Fibroblast of skin of back (primary cell): ENCODE measurements around the gene PRELP.
"Not testable (repeated sequence)": the region's sequence is repeated elsewhere in the genome, so short reads cannot be mapped to it uniquely, and the experiment has no call there.

Experiments used
- DNase-seq: peaks from one replicate; pipeline ENCODE4 v3.0.0-alpha.2; 2013

Gene PRELP

DNA sequence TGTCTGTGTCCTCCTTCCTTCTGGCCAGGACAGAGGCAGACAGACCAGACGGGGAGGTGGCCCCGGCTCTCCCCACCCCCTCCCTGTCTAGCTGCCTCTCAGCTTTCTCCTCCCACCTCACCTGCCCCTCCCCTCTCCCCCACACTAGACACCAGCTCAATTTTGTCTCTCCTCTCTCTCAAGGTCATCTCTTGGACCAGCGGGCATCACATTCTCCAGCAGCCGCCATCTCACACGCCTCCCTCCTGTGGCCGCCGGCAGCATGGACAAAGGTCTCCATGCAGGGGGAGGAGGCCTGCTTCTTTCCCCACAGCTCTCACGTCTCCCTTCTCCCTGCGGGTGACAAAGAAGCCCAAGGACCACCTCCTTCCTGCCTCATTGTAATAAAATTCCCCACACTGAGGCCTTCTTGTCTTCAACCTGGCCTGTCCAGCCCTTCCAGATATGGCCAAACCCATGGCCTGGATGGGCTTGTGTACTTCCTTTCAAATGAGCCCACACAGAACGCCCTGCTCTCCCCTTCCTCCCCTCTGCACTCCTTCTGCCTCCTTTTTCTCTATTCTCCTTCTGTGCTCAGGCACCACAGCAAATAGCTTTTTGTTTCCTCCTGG lies 33.0 kb downstream of the PRELP start:
- peak; percentile 23 for DNase-seq

DNA sequence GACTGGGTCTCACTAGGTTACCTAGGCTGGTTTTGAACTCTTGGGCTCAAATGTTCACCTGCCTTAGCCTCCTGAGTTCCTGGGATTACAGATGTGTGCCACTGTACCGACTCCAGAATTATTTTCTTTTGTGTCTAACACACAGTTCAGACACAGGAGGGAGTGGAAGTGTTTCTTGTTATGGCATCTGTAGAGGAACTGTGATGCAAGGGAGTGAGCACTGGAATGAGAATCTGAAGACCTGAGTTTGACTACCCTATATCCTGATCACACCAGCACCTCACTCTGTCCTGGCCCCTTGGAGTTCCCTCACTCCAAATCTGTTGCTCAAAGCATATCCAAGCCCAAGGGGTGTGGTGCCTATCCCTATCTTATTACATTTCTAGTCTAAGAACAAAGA lies 33.5 kb downstream of the PRELP start:
- no peak for DNase-seq

DNA sequence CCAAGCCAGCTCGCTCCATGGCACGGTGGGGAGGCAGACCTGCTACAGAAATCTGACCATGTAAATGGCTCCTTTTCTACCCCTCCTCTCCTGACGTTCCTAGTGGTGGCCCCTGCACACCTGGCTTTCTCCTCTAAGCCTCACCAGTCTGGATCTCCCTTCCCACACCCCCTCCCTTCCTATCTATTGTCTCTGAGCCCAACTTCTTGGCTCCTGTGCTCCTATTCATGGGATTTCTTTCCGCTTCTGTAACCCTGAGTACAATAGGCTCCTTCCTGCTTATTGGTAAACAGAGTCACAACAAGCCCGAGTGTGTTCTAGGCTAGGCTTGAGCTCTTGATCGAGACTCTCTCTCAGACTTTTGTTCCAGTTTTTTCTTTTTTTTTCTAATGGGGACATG lies 35.9 kb downstream of the PRELP start:
- no peak for DNase-seq

- DNase-seq: no peak
These were observed 36.3 kb downstream of the PRELP start for GRCh38 chr1:203511930-203512329.

DNA sequence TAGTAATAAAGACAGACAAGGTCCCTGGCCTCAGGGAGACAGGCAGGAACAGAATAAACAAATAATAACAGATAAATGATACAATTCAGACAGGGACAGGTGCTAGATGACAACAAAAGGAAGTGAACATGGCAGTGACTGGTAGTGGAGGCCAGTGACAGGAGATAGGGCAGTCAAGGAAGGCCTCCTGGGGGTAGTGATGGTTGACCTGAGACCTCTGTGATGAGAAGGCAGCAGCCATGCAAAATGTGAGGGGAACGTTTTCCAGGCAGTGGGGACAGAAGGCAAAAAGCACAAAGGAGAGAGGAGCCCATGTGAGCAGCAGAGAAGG lies 36.9 kb downstream of the PRELP start:
- DNase-seq: no peak

GRCh38 chr1:203512848-203513584 lies 37.4 kb downstream of the PRELP start:
- DNase-seq: peak; percentile 98

DNA sequence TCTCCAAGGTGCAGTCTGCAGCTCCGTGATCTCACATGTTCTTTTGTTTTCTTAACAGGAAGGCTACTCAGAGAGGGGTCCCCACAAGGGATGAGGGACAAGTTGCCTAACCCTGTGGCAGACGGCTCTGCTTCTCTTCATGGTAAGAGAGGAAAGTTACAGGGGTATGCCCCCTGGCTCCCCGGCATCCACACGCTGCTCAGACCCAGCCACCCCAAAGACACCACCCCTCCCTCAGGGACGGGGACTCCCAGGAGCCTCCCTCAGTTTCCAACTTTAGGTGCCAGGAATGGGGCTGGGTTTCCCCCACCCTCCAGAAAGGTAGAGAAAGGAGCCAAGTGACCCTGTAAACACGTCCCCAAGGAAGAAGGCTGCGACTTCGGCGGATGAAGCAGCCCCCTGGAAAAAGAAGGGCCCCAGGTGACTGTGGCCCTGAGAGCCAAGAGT lies 38.0 kb downstream of the PRELP start:
- DNase-seq: no peak

- no peak for DNase-seq
These were observed 40.6 kb downstream of the PRELP start for GRCh38 chr1:203516184-203516583.

GRCh38 chr1:203516906-203517305 lies 41.3 kb downstream of the PRELP start:
- DNase-seq: no peak

GRCh38 chr1:203517426-203518110 lies 42.0 kb downstream of the PRELP start:
- DNase-seq: no peak

DNA sequence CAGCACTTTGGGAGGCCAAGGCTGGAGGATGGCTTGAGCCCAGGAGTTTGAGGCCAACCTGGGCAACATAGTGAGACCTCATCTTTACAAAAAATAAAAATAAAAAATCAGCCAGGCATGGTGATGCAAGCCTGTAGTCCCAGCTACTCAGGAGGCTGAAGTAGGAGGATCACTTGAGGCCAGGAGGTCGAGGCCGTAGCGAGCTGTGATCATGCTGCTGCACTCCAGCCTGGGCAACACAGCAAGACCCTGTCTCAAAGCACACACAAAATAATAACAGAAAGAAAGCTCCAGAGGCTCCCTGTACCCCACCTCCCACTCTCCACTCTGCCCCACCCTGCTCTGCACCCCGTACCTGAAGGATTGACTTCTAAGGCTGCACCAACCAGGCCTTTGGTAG lies 42.5 kb downstream of the PRELP start:
- DNase-seq: not testable (repeated sequence)

DNA sequence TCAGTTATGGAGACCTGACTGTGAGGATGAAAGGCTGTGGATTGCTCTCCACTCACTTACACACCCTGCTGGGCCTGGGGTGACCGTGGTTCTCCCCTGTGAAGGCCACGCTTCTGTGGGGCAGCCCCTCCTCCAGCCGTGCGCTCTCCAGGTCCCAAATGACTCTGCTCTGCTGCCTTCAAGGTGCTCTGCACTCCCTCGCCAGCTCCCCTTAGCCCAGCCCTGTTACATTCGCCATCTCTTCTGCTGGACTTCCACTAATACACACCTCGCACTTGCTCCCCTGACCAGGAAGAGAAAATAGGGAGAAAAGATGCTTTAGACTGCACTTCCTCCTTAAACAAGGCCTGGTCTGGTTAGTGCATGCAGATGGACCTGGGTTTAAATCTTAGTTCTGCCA lies 42.9 kb downstream of the PRELP start:
- no peak for DNase-seq

- no peak for DNase-seq
These were observed 43.6 kb downstream of the PRELP start for GRCh38 chr1:203519053-203519840.

DNA sequence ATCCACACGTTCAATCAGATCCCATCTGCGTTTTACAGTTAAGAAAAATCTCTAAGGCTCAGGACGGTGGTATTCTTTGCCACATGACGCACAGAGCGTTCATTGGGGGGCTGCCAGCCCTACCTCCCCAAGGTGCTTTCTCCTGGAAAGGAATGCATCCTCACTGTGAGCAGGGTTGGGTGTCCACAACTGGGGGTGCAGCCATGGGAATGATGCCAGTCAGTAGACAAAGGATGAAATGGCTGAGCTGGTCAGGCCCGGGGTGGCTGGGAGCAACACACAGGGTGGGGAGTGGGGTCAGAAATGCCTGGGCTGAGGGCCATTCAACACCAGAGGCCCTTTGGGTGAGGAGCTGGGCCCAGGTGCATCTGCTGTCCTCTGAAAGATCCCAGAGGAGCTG lies 44.3 kb downstream of the PRELP start:
- DNase-seq: no peak

DNA sequence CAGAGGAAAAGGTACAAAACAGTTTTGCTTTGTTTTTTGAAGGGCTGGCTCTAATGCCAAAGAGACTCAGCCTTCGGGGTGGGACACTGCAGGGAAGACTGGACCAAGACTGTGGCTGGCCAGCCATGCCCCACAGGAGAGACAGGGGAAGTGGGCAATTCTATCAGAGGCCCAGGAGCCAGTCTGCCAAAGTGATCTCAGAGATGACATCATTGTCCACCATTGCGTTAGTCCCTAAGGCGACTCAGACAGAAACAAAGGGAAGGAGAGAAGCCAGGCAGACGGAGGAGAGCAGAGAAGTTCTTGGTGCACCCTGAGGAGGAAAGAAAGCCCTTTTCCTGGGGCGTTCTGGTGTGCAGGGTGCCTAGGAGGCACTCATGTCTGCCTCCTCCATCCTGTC lies 44.7 kb downstream of the PRELP start:
- DNase-seq: peak; percentile 81

GRCh38 chr1:203521074-203521794 lies 45.6 kb downstream of the PRELP start:
- no peak for DNase-seq

- no peak for DNase-seq
These were observed 46.2 kb downstream of the PRELP start for GRCh38 chr1:203521812-203522211.

DNA sequence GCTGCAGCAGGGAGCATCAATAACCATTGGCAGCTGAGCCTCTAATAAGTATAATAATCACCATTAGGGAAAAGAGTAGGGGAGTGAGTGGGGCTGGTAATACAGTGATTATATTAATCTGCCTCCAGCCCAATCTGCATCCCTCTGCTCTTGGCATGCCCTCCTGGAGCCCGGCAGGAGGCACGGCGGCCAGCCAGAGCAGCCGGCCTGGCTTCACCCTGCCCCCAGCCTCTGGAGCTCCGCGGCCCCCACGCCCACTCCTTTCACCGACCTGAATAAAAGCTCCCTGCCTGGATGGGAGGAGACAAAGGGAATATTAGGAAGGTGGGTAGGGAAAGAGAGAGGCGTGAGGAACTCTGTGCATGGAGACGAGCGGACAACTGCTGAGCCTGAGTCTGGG lies 46.6 kb downstream of the PRELP start:
- DNase-seq: peak; percentile 44

DNA sequence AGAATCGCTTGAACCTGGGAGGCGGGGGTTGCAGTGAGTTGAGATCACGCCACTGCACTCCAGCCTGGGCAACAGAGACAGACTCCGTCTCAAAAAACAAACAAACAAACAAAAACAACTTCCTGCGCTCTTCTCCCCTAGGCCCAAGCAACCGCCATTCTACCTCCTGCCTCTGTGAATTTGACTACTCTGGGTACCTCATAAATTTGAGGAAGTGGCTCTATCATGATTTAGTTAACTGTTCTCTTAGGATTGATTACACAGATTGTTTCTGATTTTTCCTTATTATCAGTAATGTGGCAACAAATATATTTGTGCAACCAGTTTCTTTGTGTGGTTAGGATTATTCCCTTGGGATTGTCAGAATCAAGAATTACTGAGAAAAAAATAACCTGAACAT lies 48.1 kb downstream of the PRELP start:
- no peak for DNase-seq

- DNase-seq: no peak
These were observed 48.5 kb downstream of the PRELP start for GRCh38 chr1:203524152-203524551.

DNA sequence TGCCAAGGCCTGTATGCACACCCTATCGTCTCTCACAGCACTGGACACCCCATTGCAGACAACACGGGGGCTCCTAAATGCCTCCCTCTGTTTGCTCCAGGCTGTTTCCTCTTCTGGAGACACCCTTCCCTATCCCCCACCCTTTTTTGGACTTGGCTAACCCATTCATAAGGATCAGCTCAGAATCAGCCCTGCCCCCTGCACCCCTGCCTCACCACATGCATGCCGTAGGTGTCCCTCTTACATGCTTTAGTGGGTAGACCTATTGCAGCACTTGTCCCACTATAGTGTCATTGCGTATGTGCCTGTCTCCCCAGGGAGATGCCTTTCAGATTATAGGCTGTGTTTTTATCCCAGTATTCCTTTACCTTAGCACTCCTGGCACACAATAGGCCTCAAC lies 49.2 kb downstream of the PRELP start:
- DNase-seq: no peak

GRCh38 chr1:203525685-203526084 lies 50.1 kb downstream of the PRELP start:
- no peak for DNase-seq

DNA sequence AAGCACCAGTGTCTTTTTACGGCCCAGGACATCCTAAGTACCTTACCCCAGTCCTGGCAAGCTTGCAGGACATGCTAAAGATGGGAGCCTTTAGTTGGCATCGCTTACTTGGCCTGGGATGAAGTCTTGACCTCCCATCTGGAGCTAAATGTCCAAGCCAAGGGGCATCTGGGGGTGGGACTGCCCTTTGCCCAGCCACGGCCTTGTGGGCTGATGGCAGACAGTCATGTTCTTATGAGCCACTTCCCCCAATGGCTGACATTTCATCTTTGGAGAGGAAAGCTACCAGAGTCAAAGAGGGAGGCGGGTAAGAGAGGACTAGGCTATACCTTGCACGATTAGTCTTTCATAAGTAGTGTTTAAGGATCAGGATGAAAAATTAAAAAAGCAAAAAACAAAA lies 50.5 kb downstream of the PRELP start:
- no peak for DNase-seq
